ENCODE results near the gene SLC39A6. TPM values are rescaled to one million over a fixed set of nuclear protein-coding genes. Genes with fewer than 3 reads are reported as not detected.
"Not testable (repeated sequence)": the region's sequence is repeated elsewhere in the genome, so short reads cannot be mapped to it uniquely, and the experiment has no call there.

The SLC39A6 gene
- polyA plus RNA-seq, 1 donor (not counting 4 experiments of a cell fraction or from before 2014, with no cell fraction given) = 145 TPM

DNA sequence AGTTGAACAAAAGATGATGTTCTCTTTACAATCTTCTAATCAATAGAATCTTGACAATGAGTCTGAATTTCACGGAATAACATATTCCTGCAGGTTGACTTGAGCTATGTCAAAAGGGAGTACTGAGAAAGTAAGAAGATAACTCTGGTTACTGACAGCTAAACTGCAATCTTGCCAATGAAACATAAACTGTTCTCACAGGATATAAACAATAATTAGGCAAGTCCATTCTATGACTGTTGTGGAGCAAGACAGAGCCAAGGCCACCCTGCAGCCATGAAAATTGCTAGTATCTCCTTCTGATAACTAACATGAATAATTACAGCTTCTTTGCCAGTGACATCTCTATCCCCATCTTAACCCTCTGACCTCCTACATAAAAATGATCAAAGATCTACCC lies 55.5 kb downstream of the SLC39A6 start:
- H3K79me2 ChIP-seq (ENCODE audit: control insufficient read depth, insufficient read depth, low read length) = no peaks in the 10 kb centered on the region
- dilution Hi-C loops (cut with MboI; ENCODE audit: extremely low pct_ligation_motif_present, low sequenced_read_pairs) = no loop called here
- DNase-seq (ENCODE audit: low read depth, low spot score) (no peak), FAIRE-seq (no peak)
- H3K27ac ChIP-seq (ENCODE audit: control insufficient read depth, insufficient read depth, low read length) = no peak overlapping the region
- H3K4me3 ChIP-seq (ENCODE audit: control insufficient read depth in 2 of 3, extremely low read depth in 1 of 3, insufficient read depth in 2 of 3, low read depth in 1 of 3, low read length in 3 of 3) = no peak overlapping the region
- TF ChIP-seq EZH2 (IDR thresholded peaks at IDR 0.05; ENCODE audit: low read length) (no peak), CTCF (optimal IDR thresholded peaks at IDR 0.05 in 1 of 3, IDR thresholded peaks at IDR 0.05 in 1 of 3, conservative IDR thresholded peaks at IDR 0.05 in 1 of 3; ENCODE audit: extremely low read depth in 1 of 3, insufficient read depth in 2 of 3, low read length in 3 of 3) (no peak)
- H3K4me2 ChIP-seq (ENCODE audit: control insufficient read depth, extremely low read depth, insufficient read depth, low read depth, low read length) = no peak overlapping the region
- H3K9ac ChIP-seq (ENCODE audit: control insufficient read depth, extremely low read depth, insufficient read depth, low read length) = no peak overlapping the region
- no peak overlapping the region for H2AFZ ChIP-seq (ENCODE audit: control insufficient read depth, low read length)
- H3K36me3 ChIP-seq (ENCODE audit: control insufficient read depth in 2 of 2, extremely low read depth in 1 of 2, insufficient read depth in 2 of 2, low read length in 2 of 2) = no peaks in the 10 kb centered on the region
- H3K4me1 ChIP-seq (ENCODE audit: control insufficient read depth, extremely low read depth, insufficient read depth, low read length) = peaks cover 5% of the 10 kb centered on the region
- H3K9me3 ChIP-seq (ENCODE audit: control insufficient read depth, low read depth, low read length) = no peaks in the 10 kb centered on the region
- no peaks in the 10 kb centered on the region for H3K9me1 ChIP-seq (ENCODE audit: control insufficient read depth, extremely low read depth, insufficient read depth, low read length)
- H3K27me3 ChIP-seq (ENCODE audit: control insufficient read depth, extremely low read depth, insufficient read depth, low read length) = no peaks in the 10 kb centered on the region
- no peaks in the 10 kb centered on the region for H4K20me1 ChIP-seq (ENCODE audit: control insufficient read depth, extremely low read depth, insufficient read depth, low read length)

- H3K36me3 ChIP-seq (ENCODE audit: control insufficient read depth in 2 of 2, extremely low read depth in 1 of 2, insufficient read depth in 2 of 2, low read length in 2 of 2); H3K4me3 ChIP-seq (ENCODE audit: control insufficient read depth in 2 of 3, extremely low read depth in 1 of 3, insufficient read depth in 2 of 3, low read depth in 1 of 3, low read length in 3 of 3); H3K27me3 ChIP-seq (ENCODE audit: control insufficient read depth, extremely low read depth, insufficient read depth, low read length); H3K4me2 ChIP-seq (ENCODE audit: control insufficient read depth, extremely low read depth, insufficient read depth, low read depth, low read length); H3K27ac ChIP-seq (ENCODE audit: control insufficient read depth, insufficient read depth, low read length); H3K9ac ChIP-seq (ENCODE audit: control insufficient read depth, extremely low read depth, insufficient read depth, low read length); H3K4me1 ChIP-seq (ENCODE audit: control insufficient read depth, extremely low read depth, insufficient read depth, low read length); H3K79me2 ChIP-seq (ENCODE audit: control insufficient read depth, insufficient read depth, low read length); FAIRE-seq; H3K9me1 ChIP-seq (ENCODE audit: control insufficient read depth, extremely low read depth, insufficient read depth, low read length); dilution Hi-C loops (cut with MboI; ENCODE audit: extremely low pct_ligation_motif_present, low sequenced_read_pairs); DNase-seq (ENCODE audit: low read depth, low spot score); H3K9me3 ChIP-seq (ENCODE audit: control insufficient read depth, low read depth, low read length); H4K20me1 ChIP-seq (ENCODE audit: control insufficient read depth, extremely low read depth, insufficient read depth, low read length); H2AFZ ChIP-seq (ENCODE audit: control insufficient read depth, low read length): not testable (repeated sequence)
Measured at GRCh38 chr18:36072406-36072805, 56.7 kb downstream of the SLC39A6 start.
